Measurements from ENCODE around the gene TPCN2.

The TPCN2 gene

GRCh38 chr11:69115586-69116560 is 67.1 kb downstream of the TPCN2 start:
- no peak for DNase-seq

- no peak for DNase-seq
Observed at GRCh38 chr11:69116671-69117070, 67.9 kb downstream of the TPCN2 start.

- no peak for DNase-seq
Observed at GRCh38 chr11:69119190-69119589, 70.5 kb downstream of the TPCN2 start.

- DNase-seq = no peak
Observed at GRCh38 chr11:69120096-69120875, 71.6 kb downstream of the TPCN2 start.

GRCh38 chr11:69121021-69121420 is 72.3 kb downstream of the TPCN2 start:
- no peak for DNase-seq

GRCh38 chr11:69121621-69122325 is 73.0 kb downstream of the TPCN2 start:
- no peak for DNase-seq

- no peak for DNase-seq
Observed at GRCh38 chr11:69122326-69122629, 73.5 kb downstream of the TPCN2 start.

GRCh38 chr11:69122630-69123431 is 74.1 kb downstream of the TPCN2 start:
- DNase-seq = peak; percentile 25

GRCh38 chr11:69123593-69124545 is 75.1 kb downstream of the TPCN2 start:
- DNase-seq = no peak

GRCh38 chr11:69125861-69126260 is 77.1 kb downstream of the TPCN2 start:
- no peak for DNase-seq

GRCh38 chr11:69126286-69126685 is 77.6 kb downstream of the TPCN2 start:
- DNase-seq = no peak

- no peak for DNase-seq
Observed at GRCh38 chr11:69127081-69127850, 78.5 kb downstream of the TPCN2 start.

GRCh38 chr11:69127884-69128283 is 79.2 kb downstream of the TPCN2 start:
- DNase-seq = no peak

GRCh38 chr11:69129053-69129452 is 80.3 kb downstream of the TPCN2 start:
- DNase-seq = no peak

GRCh38 chr11:69129647-69130046 is 80.9 kb downstream of the TPCN2 start:
- DNase-seq = no peak

- no peak for DNase-seq
Observed at GRCh38 chr11:69130654-69131053, 81.9 kb downstream of the TPCN2 start.

GRCh38 chr11:69131121-69131566 is 82.4 kb downstream of the TPCN2 start:
- DNase-seq = no peak

GRCh38 chr11:69131644-69132300 is 83.0 kb downstream of the TPCN2 start:
- no peak for DNase-seq

- no peak for DNase-seq
Observed at GRCh38 chr11:69132301-69132670, 83.6 kb downstream of the TPCN2 start.

GRCh38 chr11:69133251-69133650 is 84.5 kb downstream of the TPCN2 start:
- no peak for DNase-seq
